GM06990 (cell line): ENCODE results near the gene ANK3.

ENCODE experiments used
- DNase-seq: peaks from one replicate; pipeline ENCODE4 v3.0.0-alpha.2; 2011; ENCODE audit not compliant: insufficient read length; ENCODE audit errors: extremely low read depth
- H3K27me3 ChIP-seq: replicated peaks from 2 replicates; pipeline ENCODE4 v1.6.0; 2011; ENCODE audit warnings: low read length; ENCODE audit not compliant: control insufficient read depth, insufficient read depth
- H3K36me3 ChIP-seq: 2 replicates; pipeline ENCODE4 v1.5.1; 2011; ENCODE audit warnings: low read length; ENCODE audit not compliant: control insufficient read depth, insufficient read depth
- H3K4me3 ChIP-seq: replicated peaks from 2 replicates; pipeline ENCODE4 v1.5.1; 2011; ENCODE audit warnings: low read depth, mild to moderate bottlenecking, control low read depth, low read length
- CTCF ChIP-seq: IDR thresholded peaks from 2 replicates; pipeline ENCODE4 v1.5.1; 2011; ENCODE audit warnings: low read length, control low read depth, mild to moderate bottlenecking, inconsistent platforms; ENCODE audit not compliant: insufficient read depth, poor library complexity, severe bottlenecking

ANK3 gene

DNA sequence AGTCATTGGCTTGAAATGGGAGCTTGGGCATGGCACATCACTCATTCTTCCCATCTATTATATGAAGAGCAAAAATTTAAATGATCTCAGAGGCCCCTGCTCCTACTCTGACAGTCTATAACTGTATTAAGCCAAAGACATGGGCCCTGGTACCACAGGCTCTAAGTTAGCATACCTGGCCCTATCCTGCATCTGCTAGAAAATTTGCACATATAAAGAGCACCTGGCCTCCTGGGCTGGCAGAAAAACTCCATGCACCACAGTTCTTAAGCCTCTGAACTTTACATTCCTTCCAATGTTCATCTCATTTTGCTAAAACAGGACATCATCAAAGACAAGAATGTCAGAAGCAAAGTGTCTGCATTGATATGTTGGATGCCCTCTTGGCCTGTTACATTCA is 29.6 kb upstream of the ANK3 start:
- H3K36me3 ChIP-seq = no peaks in the 10 kb centered on the region
- no peak overlapping the region for H3K4me3 ChIP-seq
- no peak for DNase-seq
- H3K27me3 ChIP-seq = no peaks in the 10 kb centered on the region
- no peak for TF ChIP-seq CTCF

- H3K4me3 ChIP-seq = no peak overlapping the region
- no peak for DNase-seq
- no peaks in the 10 kb centered on the region for H3K36me3 ChIP-seq
- H3K27me3 ChIP-seq = no peaks in the 10 kb centered on the region
- TF ChIP-seq CTCF = no peak
Measured at GRCh38 chr10:60417901-60418300, 28.2 kb upstream of the ANK3 start.

DNA sequence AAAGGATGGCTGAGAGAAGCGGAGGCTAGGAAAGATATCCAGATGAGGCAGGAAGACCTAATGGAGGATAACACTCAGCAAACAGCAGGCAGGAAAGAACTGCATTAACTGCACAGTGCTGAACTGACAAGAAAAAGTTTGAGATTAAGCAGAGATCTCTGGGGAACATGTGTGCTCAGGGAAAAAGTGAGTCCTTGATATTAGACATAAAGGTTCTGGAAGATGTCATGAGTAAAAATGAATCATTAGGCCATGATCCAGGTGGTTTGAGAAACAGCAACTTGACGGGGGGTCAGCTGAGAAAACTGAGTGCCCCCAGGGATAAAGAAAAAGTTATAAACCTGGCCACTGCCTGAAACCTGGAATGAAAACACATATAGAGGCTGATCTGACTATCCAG is 27.3 kb upstream of the ANK3 start:
- DNase-seq = no peak
- Histone ChIP-seq H3K36me3 (no peaks in the 10 kb centered on the region), H3K4me3 (no peak overlapping the region), H3K27me3 (no peaks in the 10 kb centered on the region)
- TF ChIP-seq CTCF = no peak

DNA sequence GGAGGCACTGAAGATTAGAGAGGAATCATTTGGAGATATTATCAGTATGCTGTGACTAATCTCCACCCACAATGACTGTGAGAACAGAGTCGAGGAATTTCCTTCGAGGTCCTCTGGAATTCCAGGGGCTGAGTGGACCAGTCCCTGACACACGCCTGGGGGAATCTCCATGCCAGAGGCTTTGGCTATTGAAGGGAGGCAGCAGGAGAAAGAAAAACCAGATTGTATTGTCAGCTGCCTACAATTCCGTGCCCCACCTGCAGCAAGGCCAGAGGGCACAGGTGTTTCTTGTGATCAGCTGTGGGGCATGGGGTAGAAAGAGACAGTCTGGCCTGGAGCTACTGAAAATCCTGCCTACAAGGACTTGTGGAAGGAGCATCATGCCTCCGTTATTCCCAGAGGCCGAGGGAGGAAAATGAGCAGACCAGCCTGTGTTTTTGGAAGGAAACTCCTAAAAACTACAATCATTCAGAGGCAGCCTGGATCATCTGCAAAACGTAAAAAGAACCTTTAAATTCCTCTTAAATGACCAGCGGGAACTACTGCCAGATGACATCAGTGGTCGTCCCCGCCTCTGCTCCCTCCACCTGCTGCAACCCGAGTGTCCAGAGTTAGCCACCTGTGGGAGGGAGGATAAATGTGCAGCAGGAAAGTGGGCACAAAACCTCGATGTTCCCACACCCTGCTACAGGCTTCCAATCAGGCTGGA is 25.4 kb upstream of the ANK3 start:
- Histone ChIP-seq H3K36me3 (no peaks in the 10 kb centered on the region), H3K4me3 (no peak overlapping the region), H3K27me3 (no peaks in the 10 kb centered on the region)
- TF ChIP-seq CTCF = no peak
- DNase-seq = no peak

- no peaks in the 10 kb centered on the region for H3K27me3 ChIP-seq
- DNase-seq = no peak
- H3K36me3 ChIP-seq = no peaks in the 10 kb centered on the region
- no peak for TF ChIP-seq CTCF
- no peak overlapping the region for H3K4me3 ChIP-seq
Measured at GRCh38 chr10:60414111-60414510, 24.4 kb upstream of the ANK3 start.
